Esophagus squamous epithelium (tissue), 4 donors: ENCODE measurements around the gene UGT1A8.

Experiments
- POLR2A ChIP-seq, 4 donors: fragments of 450-650 bp; IDR thresholded peaks; one replicate each; pipeline ENCODE4 v1.6.1; 2017; ENCODE audit warnings: antibody characterized with exemption in 4 of 4, mild to moderate bottlenecking in 4 of 4, moderate library complexity in 3 of 4
- TF ChIP-seq, protein P1 (sequence below), 6 experiments: fragments of 450-650 bp in 4 of 6; fragments of 200-600 bp in 2 of 6; sonication (generic) in 2 of 6; IDR thresholded peaks; one replicate each; pipeline ENCODE4 v1.5.1; 2016 to 2019; ENCODE audit warnings: antibody characterized with exemption in 6 of 6, mild to moderate bottlenecking in 4 of 6, moderate library complexity in 4 of 6

DNA sequence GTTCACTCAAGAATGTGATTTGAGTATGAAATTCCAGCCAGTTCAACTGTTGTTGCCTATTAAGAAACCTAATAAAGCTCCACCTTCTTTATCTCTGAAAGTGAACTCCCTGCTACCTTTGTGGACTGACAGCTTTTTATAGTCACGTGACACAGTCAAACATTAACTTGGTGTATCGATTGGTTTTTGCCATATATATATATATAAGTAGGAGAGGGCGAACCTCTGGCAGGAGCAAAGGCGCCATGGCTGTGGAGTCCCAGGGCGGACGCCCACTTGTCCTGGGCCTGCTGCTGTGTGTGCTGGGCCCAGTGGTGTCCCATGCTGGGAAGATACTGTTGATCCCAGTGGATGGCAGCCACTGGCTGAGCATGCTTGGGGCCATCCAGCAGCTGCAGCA, 142.6 kb downstream of the UGT1A8 start, which contains the start of gene UGT1A1:
- TF ChIP-seq, protein P1, sequence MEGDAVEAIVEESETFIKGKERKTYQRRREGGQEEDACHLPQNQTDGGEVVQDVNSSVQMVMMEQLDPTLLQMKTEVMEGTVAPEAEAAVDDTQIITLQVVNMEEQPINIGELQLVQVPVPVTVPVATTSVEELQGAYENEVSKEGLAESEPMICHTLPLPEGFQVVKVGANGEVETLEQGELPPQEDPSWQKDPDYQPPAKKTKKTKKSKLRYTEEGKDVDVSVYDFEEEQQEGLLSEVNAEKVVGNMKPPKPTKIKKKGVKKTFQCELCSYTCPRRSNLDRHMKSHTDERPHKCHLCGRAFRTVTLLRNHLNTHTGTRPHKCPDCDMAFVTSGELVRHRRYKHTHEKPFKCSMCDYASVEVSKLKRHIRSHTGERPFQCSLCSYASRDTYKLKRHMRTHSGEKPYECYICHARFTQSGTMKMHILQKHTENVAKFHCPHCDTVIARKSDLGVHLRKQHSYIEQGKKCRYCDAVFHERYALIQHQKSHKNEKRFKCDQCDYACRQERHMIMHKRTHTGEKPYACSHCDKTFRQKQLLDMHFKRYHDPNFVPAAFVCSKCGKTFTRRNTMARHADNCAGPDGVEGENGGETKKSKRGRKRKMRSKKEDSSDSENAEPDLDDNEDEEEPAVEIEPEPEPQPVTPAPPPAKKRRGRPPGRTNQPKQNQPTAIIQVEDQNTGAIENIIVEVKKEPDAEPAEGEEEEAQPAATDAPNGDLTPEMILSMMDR (IDR thresholded peaks at IDR 0.05) = no peak
- TF ChIP-seq POLR2A (IDR thresholded peaks at IDR 0.05) = no peak
